Ascending aorta (tissue), 2 donors: ENCODE results near the gene ANKRD39. TPM values are rescaled to one million over a fixed set of nuclear protein-coding genes. Genes with fewer than 3 reads are reported as not detected.
"Not testable (repeated sequence)": the region's sequence is repeated elsewhere in the genome, so short reads cannot be mapped to it uniquely, and the experiment has no call there.

Experiments
- DNase-seq, 2 donors: peaks; one replicate each; pipeline ENCODE4 v3.0.0-alpha.2; 2019; ENCODE audit warnings: low spot score in 2 of 2
- H3K27ac ChIP-seq, 2 donors: fragments of 200-600 bp; sonication (generic); one replicate each; pipeline ENCODE4 v1.5.1; 2016 to 2017; ENCODE audit warnings: mild to moderate bottlenecking in 1 of 2
- H3K27me3 ChIP-seq: fragments of 200-600 bp; sonication (generic); one replicate; pipeline ENCODE4 v1.5.1; 2017
- H3K36me3 ChIP-seq, 2 donors: fragments of 200-600 bp; sonication (generic); one replicate each; pipeline ENCODE4 v1.5.1; 2016
- H3K4me1 ChIP-seq, 2 donors: fragments of 200-600 bp; sonication (generic); one replicate each; pipeline ENCODE4 v1.5.1; 2016 to 2017; ENCODE audit warnings: mild to moderate bottlenecking in 1 of 2
- H3K4me3 ChIP-seq, 2 donors: fragments of 200-600 bp; sonication (generic); one replicate each; pipeline ENCODE4 v1.5.1; 2016 to 2017; ENCODE audit warnings: mild to moderate bottlenecking in 1 of 2
- H3K9me3 ChIP-seq, 2 donors: fragments of 200-600 bp; sonication (generic); one replicate each; pipeline ENCODE4 v1.5.1; 2016
- intact Hi-C: fragments of 100-400 bp; cut with DNase I; formaldehyde crosslinking; loops from one replicate; pipeline ENCODE4 v1.15.1; 2023
- total RNA-seq: library from RNA; depleted of rRNA; stranded (reverse); fragments of >200 nt; gene quantifications from one replicate; pipeline ENCODE4 v1.1.0, GENCODE V29; 2016
- TF ChIP-seq, protein P1 (sequence below), 3 experiments: fragments of 200-600 bp in 2 of 3; fragments of 450-650 bp in 1 of 3; sonication (generic) in 2 of 3; IDR thresholded peaks; one replicate each; pipeline ENCODE4 v1.5.1; 2016 to 2019; ENCODE audit warnings: antibody characterized with exemption in 3 of 3, mild to moderate bottlenecking in 1 of 3, moderate library complexity in 1 of 3

The ANKRD39 gene
- total RNA-seq, 1 donor from 2014 or later: 2.3 TPM

DNA sequence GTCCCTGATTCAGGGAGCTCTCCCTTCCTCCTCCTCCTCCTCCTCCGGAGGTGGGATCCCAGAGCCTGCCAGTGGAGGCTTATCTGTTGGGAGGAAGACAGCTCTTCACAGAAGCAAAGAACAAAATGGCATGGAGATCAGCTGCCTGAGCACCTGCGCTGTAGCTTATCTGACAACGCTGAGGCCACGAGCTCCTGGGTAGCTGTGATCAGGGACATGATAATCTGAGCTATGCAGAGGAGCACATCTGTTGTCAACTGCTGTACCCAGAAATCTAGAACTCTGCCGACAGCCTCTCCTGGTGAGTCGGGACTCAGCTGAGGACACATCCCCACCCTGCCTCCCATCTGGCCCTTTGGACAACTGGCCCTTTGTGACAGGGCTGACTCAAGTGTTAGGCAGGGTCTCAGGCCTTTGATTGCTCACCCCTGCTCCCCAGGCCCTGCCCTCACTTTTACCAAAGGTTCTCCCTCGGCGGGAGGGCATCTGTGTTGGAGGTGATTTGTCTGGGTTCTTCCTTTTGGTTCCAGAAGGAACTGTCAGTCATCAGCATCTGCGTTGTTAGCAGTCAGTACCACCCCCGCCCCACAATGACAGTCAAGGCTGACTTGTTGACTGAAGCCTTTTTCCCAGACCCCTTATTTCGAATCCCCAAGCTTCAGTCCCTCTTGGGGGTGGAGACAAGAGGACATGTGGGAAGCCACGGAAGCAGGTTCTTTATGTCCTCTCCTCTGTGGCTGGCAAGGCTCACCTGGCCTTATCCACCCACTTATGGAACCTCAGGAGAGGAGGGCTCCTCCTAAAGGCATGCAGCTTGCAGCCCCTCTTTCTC lies 47.6 kb downstream of the ANKRD39 start:
- no peak overlapping the region for H3K4me3 ChIP-seq
- intact Hi-C loops: loop anchor here (10.0 kb wide), 1 partner anchor 545 kb away; the partner anchor contains the start of genes CIAO1 and TMEM127
- H3K9me3 ChIP-seq: no peaks in the 10 kb centered on the region
- H3K36me3 ChIP-seq: peaks cover 6 to 24% of the 10 kb centered on the region in 2 donors
- no peak for DNase-seq
- no peaks in the 10 kb centered on the region for H3K27me3 ChIP-seq
- H3K4me1 ChIP-seq: peaks cover 0 to 5% of the 10 kb centered on the region in 2 donors
- TF ChIP-seq, protein P1, sequence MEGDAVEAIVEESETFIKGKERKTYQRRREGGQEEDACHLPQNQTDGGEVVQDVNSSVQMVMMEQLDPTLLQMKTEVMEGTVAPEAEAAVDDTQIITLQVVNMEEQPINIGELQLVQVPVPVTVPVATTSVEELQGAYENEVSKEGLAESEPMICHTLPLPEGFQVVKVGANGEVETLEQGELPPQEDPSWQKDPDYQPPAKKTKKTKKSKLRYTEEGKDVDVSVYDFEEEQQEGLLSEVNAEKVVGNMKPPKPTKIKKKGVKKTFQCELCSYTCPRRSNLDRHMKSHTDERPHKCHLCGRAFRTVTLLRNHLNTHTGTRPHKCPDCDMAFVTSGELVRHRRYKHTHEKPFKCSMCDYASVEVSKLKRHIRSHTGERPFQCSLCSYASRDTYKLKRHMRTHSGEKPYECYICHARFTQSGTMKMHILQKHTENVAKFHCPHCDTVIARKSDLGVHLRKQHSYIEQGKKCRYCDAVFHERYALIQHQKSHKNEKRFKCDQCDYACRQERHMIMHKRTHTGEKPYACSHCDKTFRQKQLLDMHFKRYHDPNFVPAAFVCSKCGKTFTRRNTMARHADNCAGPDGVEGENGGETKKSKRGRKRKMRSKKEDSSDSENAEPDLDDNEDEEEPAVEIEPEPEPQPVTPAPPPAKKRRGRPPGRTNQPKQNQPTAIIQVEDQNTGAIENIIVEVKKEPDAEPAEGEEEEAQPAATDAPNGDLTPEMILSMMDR (IDR thresholded peaks at IDR 0.05): no peak
- H3K27ac ChIP-seq: no peak overlapping the region

DNA sequence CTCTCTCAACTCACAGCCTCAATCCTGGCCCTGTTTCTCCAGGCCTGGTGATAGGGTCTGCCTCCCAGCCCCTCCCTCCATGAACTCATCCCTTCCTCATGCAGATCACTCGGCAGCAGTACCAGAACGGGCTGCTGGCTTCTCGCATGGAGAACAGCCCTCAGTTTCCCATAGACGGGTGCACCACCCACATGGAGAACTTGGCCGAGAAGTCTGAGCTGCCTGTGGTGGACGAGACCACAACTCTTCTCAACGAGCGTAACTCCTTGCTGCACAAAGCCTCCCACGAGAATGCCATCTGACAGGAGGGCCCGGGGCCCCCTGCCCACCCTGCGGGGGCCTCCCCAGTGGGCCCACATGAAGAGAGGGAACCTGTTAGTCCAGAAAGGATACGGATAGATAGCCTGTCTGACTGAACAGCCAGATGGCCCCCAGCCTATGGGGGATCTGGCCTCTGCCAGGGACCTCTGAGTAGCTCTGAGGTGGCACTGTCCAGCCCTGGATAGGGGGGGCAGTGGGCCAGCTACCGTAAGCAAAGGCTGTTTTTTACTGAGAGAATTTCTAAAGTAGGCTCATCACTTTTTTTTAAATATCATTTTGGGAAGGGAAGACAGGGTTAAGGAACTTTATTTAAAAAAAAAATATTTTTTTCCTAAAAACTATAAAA lies 48.5 kb downstream of the ANKRD39 start:
- no peaks in the 10 kb centered on the region for H3K9me3 ChIP-seq
- no peak overlapping the region for H3K27ac ChIP-seq
- H3K4me1 ChIP-seq: peaks cover 0 to 3% of the 10 kb centered on the region in 2 donors
- H3K4me3 ChIP-seq: no peak overlapping the region
- intact Hi-C loops: no loop called here
- no peaks in the 10 kb centered on the region for H3K27me3 ChIP-seq
- DNase-seq: no peak
- TF ChIP-seq, protein P1 (IDR thresholded peaks at IDR 0.05): no peak
- H3K36me3 ChIP-seq: peaks cover 6 to 24% of the 10 kb centered on the region in 2 donors

GRCh38 chr2:96808176-96808837 lies 49.5 kb downstream of the ANKRD39 start:
- intact Hi-C loops: no loop called here
- TF ChIP-seq, protein P1 (IDR thresholded peaks at IDR 0.05): no peak
- H3K4me1 ChIP-seq: peaks cover 0 to 3% of the 10 kb centered on the region in 2 donors
- peaks cover 6 to 24% of the 10 kb centered on the region in 2 donors for H3K36me3 ChIP-seq
- H3K9me3 ChIP-seq: no peaks in the 10 kb centered on the region
- H3K27ac ChIP-seq: no peak overlapping the region
- H3K27me3 ChIP-seq: no peaks in the 10 kb centered on the region
- no peak for DNase-seq
- no peak overlapping the region for H3K4me3 ChIP-seq

- no peaks in the 10 kb centered on the region for H3K9me3 ChIP-seq
- H3K4me1 ChIP-seq: peaks cover 0 to 1% of the 10 kb centered on the region in 2 donors
- intact Hi-C loops: no loop called here
- no peak for DNase-seq
- peaks cover 10 to 27% of the 10 kb centered on the region in 2 donors for H3K36me3 ChIP-seq
- H3K27me3 ChIP-seq: no peaks in the 10 kb centered on the region
- TF ChIP-seq, protein P1 (IDR thresholded peaks at IDR 0.05): no peak
- H3K4me3 ChIP-seq: no peak overlapping the region
- no peak overlapping the region for H3K27ac ChIP-seq
Observed at GRCh38 chr2:96807127-96807471, 50.7 kb downstream of the ANKRD39 start.

- Histone ChIP-seq H3K36me3 (peaks cover 10 to 32% of the 10 kb centered on the region in 2 donors), H3K4me3 (no peak overlapping the region), H3K9me3 (no peaks in the 10 kb centered on the region), H3K4me1 (no peaks in the 10 kb centered on the region), H3K27ac (no peak overlapping the region), H3K27me3 (no peaks in the 10 kb centered on the region)
- intact Hi-C loops: no loop called here
- DNase-seq: no peak
- TF ChIP-seq, protein P1 (IDR thresholded peaks at IDR 0.05): no peak
Observed at GRCh38 chr2:96806468-96807126, 51.2 kb downstream of the ANKRD39 start.

DNA sequence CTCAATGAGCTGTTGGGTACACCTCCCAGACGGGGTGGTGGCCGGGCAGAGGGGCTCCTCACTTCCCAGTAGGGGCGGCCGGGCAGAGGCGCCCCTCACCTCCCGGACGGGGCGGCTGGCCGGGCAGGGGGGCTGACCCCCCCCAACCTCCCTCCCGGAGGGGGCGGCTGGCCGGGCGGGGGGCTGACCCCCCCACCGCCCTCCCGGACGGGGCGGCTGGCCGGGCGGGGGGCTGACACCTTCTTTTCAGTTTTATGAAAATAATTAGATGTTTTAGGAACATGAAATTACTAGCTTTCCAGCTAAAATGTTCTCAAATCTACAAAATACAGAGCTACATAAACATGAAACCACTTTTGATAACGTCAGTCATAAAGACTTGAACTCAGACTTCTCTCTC lies 51.9 kb downstream of the ANKRD39 start:
- H3K27me3 ChIP-seq, intact Hi-C loops, H3K27ac ChIP-seq, H3K4me1 ChIP-seq, H3K4me3 ChIP-seq, DNase-seq, H3K9me3 ChIP-seq: not testable (repeated sequence)
- H3K36me3 ChIP-seq: peaks cover 10 to 33% of the 10 kb centered on the region in 2 donors
